Measurements from ENCODE around the gene VEGFC.

The VEGFC gene

DNA sequence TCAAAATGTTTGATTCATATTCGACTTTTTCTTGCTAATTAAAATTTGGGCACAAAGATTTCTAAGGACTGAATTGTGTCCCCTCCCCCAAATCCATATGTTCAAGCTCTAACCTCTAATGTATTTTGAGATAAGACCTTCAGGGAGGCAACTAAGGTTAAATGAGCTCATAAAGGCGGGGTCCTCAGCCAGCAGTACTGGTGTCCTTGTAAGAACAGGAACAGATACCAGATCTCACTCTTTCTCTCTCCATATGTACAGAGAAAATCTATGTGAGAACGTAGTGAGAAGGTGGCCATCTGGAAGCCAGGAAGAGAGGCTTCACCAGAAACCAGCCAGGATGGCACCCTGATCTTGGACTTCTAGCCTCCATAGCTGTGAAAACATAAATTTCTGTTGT is 116.9 kb downstream of the VEGFC start:
- no peak for DNase-seq

DNA sequence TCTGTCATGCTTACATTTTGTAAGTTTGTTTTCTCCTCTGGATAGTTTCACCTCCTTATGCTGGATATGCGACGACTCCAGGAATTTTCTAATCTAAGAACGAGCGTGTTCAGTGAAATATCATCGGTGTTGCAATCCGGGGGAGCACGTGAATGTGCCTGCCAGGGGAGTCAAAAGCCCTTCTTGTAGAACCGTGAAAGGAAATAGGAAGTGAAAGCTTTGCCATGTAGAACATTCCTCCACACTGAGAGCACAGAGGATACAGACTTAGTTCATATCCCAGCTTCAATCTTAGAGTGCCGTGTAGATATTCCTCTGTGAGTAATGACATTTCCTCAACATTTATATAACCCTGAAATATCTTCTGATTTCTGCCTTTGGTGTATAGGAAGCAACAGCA is 121.2 kb downstream of the VEGFC start:
- no peak for DNase-seq

DNA sequence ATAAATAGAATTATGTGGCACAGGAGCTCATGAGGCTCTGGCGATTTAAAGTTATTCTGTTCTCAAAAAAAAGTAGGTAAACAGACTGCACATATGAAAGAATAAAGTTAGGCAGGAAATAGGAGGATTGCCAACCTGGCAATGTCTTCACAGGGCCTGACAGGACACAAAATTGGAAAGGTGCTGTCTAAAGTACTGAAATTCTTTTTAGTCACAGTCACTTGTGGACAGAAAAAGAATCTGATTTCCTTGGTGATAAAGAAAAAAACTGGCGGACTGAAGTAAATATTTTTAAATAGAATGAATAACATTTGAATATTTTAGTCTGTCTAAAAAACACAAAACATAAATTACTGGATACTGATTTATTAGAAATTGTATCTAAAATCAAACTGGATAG is 124.4 kb downstream of the VEGFC start:
- DNase-seq = no peak

DNA sequence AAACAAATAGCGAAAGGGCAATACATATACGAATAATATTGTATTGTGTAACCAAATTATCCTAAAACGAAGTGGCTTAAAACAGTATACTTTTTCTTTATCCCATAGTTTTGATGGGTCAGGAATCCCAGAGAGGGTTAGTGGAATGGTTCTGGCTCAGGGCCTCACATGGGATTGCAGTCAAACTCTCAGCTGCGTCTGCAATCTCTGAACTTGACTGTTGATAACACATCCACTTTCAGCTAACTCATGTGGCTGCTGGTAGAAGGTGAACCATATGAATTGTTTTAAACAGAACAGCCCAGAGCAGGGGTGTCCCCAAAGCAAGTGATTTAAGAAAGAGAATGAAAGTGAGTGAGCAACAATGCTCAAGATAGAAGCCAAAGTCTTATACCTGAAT is 127.8 kb downstream of the VEGFC start:
- no peak for DNase-seq

DNA sequence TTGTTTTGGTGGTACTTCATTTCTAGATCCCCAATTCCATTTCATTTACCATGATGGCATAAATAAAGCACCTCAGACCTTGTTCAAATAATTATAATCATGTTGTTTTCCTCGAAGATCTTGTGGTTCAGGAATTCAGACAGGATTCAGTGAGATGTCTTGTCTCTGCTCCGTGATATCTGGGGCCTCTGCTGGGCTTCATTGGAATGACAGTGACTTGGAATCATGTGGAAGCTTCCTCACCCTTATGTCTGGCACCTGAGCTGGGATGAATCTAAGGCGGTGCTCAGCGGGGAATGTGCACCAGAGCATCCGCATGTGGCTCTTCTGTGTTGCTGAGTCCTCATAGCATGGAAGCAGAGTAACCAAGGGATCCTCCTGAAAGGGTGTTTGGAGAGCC is 132.2 kb downstream of the VEGFC start:
- no peak for DNase-seq

DNA sequence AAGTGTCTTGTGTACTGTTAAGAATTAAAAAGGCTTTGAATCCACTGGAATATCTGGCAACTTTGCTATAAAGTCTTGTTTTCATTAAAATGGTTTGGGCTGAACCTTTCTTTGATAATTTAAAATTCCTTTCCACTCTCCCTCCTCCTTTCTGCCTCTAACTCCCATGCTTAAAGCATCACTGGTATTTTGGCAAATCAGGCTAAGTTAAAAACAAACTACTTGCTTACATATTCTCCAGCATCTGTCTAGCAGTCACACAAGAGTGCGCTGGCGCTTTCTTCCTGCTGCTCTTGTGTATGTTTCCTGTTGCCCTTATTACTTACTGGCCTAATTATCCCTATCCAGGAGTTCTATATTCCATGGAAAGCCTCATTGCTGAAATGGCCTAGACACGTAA is 136.6 kb downstream of the VEGFC start:
- no peak for DNase-seq

DNA sequence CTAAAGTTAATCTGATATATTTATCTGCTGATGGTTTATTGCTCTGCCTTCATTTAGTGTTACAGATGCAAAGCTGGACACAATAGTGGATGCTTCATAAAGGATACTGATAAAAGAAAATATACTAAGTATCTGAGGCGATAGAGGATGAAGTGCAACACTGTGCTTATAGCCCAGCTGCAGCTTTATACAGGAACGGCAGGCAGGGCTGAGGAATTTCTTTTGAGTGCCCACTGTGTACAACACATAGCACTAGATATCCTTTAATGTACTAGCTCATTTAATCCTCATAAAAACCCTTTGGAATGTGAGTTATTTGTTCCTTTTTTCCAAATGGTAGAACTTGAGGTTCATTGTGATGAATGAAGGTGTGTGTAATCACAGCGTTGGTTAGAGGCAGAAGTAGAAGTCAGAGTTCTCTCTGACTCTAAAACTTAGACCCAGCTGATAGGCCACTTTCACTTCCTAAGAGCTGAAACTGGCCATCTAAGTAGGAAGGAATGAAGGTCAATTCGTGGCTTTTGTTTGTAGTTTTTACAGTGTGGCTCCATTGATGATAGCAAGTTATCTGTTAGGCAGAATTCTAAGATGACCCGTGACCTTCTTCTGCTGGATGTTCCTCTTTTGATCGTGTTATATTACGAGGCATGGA is 138.0 kb downstream of the VEGFC start:
- DNase-seq = no peak

DNA sequence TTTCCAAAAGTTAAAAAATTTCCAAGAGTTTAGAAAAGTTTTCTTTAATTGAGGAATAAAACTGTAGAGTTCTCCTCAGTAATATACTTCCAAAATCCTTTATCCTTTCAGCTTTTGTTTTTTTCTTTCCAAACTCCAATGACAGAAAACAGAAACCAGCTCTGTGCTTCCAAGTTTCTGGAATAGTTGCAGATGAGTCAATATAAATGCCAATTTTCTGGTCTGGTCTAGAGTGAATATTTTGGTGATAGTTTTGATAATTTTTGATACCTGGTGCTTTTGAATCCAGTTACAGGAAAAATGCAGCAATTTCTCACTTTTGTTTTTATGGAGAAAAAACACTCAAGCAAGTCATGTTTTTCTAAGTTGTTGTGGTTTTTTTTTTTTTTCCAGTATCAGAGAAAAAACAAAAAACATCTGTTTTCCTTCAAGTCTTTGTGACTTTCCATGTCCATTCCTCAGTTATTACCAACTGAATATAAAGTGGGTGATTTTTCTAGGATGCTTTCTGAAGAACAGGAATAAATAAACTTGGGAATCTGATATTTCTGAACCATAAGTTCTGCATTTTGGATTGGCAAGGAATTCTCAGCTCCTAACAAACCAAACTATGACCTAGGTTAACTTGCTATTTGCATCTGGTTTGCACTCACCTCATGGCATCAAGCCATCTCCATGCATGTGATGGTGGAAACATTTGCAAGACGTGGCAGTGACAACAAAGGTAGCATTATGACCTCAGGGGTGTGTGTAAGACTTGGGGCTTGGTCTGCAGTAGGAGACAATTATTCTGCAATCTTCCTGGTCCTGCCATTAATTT is 139.1 kb downstream of the VEGFC start:
- DNase-seq = no peak

DNA sequence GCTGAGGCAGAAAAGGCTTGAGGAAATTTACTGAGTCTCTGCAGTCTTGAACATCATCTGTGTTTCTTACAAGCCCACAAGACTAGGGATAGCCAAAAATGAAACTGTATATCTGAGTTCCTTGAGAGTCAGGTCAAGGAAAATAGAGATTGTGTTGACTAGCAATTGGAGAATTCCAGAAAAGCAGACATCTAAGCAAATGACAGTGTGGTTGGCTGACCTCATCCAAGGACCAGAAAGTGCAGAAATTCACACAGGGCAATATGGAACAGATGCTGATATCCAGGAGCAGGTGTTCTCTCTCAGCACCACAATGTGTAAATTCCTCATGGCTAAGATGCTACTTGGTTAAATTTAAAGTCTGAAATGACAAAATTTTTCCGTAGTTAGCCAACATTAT is 146.4 kb downstream of the VEGFC start:
- no peak for DNase-seq

DNA sequence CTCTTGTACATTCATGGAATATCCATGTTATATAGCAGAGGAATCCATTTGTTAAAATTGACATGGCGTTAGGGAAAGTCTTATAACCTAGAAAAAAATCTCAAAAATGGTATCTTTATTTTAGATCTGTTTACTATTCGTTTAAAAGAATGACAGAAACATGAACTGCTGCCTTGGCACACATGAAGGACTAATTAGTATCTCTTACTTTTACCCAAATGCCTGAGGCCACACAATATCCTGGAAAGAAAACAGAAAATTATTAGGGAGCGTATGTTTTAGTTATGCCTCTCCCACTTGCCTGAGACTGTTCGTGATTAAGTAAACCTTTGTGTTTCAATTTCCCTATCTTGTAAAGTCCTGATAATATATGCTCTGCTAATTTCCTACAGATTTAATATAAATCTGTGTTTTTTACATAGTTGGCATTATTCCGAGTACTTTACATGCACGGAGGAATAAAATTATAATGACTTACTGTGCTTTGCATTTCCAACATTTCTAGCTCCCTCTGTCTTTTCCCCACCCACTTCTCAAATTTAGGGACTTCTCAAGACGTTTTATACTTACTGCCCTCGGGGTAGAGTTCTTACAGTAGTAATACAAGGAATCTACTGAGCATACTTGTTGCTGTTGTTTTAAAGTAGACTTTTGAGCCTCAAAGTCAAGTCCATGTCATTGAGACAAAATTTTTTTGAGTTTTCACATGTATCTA is 147.3 kb downstream of the VEGFC start:
- DNase-seq = no peak

DNA sequence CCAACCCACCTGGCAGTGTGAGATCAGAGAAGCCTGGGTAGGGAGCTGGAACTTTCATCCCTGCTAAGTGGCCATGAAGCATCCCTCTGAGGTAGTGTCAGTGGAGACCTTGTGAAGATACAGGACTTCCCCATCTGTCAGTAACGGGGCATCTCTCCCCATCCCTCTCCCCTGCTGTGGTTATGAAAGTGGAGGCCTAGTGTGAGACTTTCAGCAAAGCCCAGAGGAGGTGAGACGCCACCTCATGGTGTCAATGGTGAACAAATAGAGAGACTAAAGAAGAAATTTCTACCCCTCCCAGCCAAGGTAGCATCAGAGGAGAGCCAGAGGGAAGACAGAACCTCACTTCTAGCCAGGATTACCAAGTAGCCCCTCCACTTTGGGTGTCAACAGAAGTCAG is 150.2 kb downstream of the VEGFC start:
- no peak for DNase-seq

DNA sequence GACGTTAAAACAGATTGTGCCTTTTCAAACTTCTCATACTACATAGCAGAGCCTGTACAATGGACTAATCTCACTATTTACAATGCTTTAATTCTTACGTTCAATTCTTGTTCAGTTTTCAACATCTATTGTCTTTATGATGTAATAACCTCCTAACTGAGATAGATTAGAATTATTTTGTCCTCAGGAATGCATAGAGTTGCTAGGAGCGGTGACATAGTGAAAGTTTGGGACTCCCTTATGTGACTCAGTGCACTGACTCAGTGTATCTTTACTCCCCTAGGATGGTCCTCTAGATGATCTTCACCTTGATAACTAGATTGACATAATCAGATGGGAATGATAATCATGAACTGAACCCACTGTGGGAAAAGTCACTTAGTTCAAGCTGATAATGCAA is 151.5 kb downstream of the VEGFC start:
- DNase-seq = no peak

DNA sequence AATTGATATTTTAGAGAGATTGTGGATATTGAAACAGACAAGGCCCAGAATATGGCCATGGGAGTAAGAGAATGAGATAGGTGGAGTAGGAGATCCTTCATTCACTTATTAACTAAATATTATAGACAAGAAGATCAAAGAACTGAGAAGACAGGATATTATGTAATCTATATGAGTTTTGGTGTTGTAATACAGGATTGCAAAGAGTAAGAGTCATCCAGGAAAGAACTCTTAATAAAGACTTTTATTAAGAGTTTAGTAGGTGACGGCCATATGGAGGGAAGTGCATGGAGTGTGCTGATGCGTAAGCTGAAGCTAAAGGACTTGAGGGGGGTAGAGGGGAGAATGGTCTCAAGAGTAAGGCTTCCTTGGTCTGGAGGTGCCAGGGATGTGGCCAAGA is 153.7 kb downstream of the VEGFC start:
- no peak for DNase-seq

DNA sequence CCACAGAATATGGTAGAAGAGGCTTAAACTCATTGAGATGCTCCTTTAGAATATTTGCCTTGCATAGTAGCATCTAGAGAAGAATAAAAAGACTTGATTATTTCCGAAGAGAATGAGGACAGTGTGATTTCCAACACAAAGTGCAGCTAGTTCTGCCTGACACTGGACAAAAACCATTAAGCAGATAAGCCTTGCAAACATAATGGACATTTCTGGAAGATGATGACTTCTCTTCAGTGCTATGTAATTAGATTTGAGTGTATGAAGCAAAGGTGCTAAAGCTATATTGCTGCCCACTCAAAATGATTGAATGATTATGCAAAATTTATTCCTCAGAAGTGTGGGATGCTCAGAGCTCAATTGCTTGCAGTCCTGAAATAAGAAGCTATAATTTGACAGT is 156.4 kb downstream of the VEGFC start:
- DNase-seq = no peak

DNA sequence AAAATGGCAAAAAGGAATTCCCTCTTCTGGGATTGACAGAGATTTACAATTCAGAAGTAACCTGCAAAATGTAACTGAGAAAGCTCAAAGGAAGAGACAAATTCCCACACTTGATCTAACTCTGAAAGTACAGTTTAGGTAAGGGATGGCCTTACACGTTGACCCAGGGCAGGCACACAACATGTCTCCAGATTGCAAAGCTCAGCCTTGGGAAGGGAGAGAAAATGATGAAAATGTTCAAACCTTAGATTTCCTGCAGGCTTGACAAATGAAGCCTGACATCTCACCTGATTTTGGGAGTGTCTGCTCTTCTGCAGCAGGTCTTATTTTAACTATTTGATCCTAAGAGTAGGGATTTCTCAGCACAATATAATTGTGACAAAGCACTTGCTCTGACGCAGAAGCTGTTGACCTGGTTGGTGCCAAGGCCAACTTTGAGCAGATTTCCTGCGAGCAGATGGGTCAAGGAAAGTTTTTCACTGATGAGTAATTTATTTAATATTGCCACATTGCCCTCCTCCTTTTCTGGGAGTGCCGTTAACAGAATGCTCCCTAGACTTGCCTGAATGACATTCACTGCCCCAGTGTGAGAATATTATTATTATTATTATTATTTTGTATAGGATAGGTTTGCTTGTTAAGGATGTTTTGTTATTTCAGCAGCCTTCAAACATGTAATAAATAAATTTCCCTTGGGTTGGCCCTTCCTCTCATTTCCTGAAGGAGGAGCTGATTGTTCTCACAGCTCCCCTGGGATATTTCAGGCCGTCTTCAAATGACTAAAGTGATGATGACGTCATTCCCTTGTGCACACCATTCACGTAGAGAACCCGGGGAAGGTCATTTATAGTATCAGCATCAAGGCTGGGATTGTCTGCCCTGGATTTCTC is 157.1 kb downstream of the VEGFC start:
- DNase-seq = no peak
